PFSK-1 (cell line): Measurements from ENCODE around the gene TMEM132A.

Experiments
- POLR2AphosphoS5 ChIP-seq: IDR thresholded peaks from 2 replicates; pipeline ENCODE4 v1.6.1; 2012; ENCODE audit warnings: low read depth, mild to moderate bottlenecking, control low read depth, low read length, moderate library complexity
- SIN3A ChIP-seq: IDR thresholded peaks from 2 replicates; pipeline ENCODE4 v1.6.1; 2012; ENCODE audit warnings: mild to moderate bottlenecking, low read length, moderate library complexity, borderline replicate concordance; ENCODE audit not compliant: insufficient read depth
- TAF1 ChIP-seq: IDR thresholded peaks from 2 replicates; pipeline ENCODE4 v1.6.1; 2012; ENCODE audit warnings: low read length, control low read depth, borderline replicate concordance; ENCODE audit not compliant: insufficient read depth
- TF ChIP-seq, protein P1 (sequence below), 2 experiments: IDR thresholded peaks; 2 replicates each; pipeline versions ENCODE4 v1.6.1 to v1.8.0; 2011 to 2012; ENCODE audit warnings: low read depth in 2 of 2, low read length in 2 of 2, control low read depth in 1 of 2, inconsistent platforms in 1 of 2, mild to moderate bottlenecking in 1 of 2, moderate library complexity in 1 of 2; ENCODE audit not compliant: insufficient read depth in 1 of 2

DNA sequence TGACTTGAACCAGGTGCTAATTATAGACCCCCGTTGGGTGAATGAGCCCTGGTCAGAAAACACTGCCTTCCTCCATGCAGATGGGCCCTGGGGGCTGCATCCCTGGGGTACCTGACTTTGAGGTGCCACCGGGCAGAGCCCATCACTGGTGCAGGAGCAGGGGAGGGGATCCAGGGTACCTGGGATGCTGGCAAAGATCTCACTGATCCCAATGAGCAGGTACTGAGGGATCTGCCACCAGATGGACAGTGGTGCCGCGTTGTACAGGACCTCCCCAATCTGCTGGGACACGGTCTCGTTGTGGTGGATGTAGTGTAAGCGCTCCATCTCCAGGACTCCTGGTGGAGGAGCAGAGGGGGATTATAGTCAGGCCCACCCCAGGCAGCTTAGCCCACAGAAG is 15.0 kb downstream of the TMEM132A start:
- TF ChIP-seq TAF1 = no peak
- TF ChIP-seq, protein P1, sequence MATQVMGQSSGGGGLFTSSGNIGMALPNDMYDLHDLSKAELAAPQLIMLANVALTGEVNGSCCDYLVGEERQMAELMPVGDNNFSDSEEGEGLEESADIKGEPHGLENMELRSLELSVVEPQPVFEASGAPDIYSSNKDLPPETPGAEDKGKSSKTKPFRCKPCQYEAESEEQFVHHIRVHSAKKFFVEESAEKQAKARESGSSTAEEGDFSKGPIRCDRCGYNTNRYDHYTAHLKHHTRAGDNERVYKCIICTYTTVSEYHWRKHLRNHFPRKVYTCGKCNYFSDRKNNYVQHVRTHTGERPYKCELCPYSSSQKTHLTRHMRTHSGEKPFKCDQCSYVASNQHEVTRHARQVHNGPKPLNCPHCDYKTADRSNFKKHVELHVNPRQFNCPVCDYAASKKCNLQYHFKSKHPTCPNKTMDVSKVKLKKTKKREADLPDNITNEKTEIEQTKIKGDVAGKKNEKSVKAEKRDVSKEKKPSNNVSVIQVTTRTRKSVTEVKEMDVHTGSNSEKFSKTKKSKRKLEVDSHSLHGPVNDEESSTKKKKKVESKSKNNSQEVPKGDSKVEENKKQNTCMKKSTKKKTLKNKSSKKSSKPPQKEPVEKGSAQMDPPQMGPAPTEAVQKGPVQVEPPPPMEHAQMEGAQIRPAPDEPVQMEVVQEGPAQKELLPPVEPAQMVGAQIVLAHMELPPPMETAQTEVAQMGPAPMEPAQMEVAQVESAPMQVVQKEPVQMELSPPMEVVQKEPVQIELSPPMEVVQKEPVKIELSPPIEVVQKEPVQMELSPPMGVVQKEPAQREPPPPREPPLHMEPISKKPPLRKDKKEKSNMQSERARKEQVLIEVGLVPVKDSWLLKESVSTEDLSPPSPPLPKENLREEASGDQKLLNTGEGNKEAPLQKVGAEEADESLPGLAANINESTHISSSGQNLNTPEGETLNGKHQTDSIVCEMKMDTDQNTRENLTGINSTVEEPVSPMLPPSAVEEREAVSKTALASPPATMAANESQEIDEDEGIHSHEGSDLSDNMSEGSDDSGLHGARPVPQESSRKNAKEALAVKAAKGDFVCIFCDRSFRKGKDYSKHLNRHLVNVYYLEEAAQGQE (IDR thresholded peaks at IDR 0.05; ENCODE audit: insufficient read depth in 1 of 2, low read depth in 2 of 2, low read length in 2 of 2) = no peak
- TF ChIP-seq SIN3A = no peak
- TF ChIP-seq POLR2AphosphoS5 = no peak
